GM19035 (cell line): ENCODE results near the gene BBS1.
"Not testable (repeated sequence)": the region's sequence is repeated elsewhere in the genome, so short reads cannot be mapped to it uniquely, and the experiment has no call there.

Experiments
- ATAC-seq: cut with Tn5 transposase; IDR thresholded peaks from one replicate; pipeline ENCODE4 v1.9.1; 2021; ENCODE audit not compliant: unreplicated experiment

The BBS1 gene

GRCh38 chr11:66569076-66569475, 58.6 kb downstream of the BBS1 start:
- ATAC-seq = no peak

GRCh38 chr11:66570079-66570849, 59.8 kb downstream of the BBS1 start:
- ATAC-seq = no peak

- ATAC-seq = no peak
Measured at GRCh38 chr11:66570850-66571180, 60.4 kb downstream of the BBS1 start.

- no peak for ATAC-seq
Measured at GRCh38 chr11:66579017-66579606, 68.7 kb downstream of the BBS1 start.

GRCh38 chr11:66580803-66581202, 70.4 kb downstream of the BBS1 start:
- no peak for ATAC-seq

- no peak for ATAC-seq
Measured at GRCh38 chr11:66581261-66581660, 70.8 kb downstream of the BBS1 start.

- ATAC-seq = not testable (repeated sequence)
Measured at GRCh38 chr11:66582565-66583147, 72.2 kb downstream of the BBS1 start.
